Right lobe of liver (tissue), 4 donors: ENCODE data around the gene ARHGEF38.

Source experiments
- CTCF ChIP-seq, 4 donors: fragments of 200-600 bp in 3 of 4; fragments of 450-650 bp in 1 of 4; IDR thresholded peaks; one replicate each; pipeline versions ENCODE4 v1.5.1 to v1.8.0; 2016 to 2022; ENCODE audit warnings: antibody characterized with exemption in 4 of 4, mild to moderate bottlenecking in 2 of 4
- POLR2A ChIP-seq: fragments of 450-650 bp; IDR thresholded peaks from one replicate; pipeline ENCODE4 v1.6.1; 2017; ENCODE audit warnings: antibody characterized with exemption, mild to moderate bottlenecking
- donor health status: DM: no; HTN: no; CAD: no.
- donor health status: DM: no; HTN: no; CAD: no.
- donor health status: DM: no; HTN: yes; CAD: no.

- TF ChIP-seq CTCF (IDR thresholded peaks at IDR 0.05) (no peak), POLR2A (no peak)
Observed at GRCh38 chr4:105709081-105709450, 156.6 kb downstream of the ARHGEF38 start.
